NCI-H2227 treated with DMSO at 0.1 percent for 48 hours (cell line): ENCODE data around the gene NAGA.
"Not testable (repeated sequence)": the region's sequence is repeated elsewhere in the genome, so short reads cannot be mapped to it uniquely, and the experiment has no call there.

Source experiments
- DNase-seq: peaks from one replicate; lab custom pipeline; 2025; lab: John Stamatoyannopoulos, UW

NAGA gene

GRCh38 chr22:42074846-42075676 lies 4.4 kb upstream of the NAGA start:
- no peak for DNase-seq

- DNase-seq = no peak
These were observed 3.7 kb upstream of the NAGA start, which contains the start of gene PHETA2 for GRCh38 chr22:42074132-42074811. PHETA2 (plus strand) TSS chr22:42074248; CDS start chr22:42077294, 3,046 bp downstream.

- no peak for DNase-seq
These were observed 3.0 kb upstream of the NAGA start for GRCh38 chr22:42073621-42074041.

GRCh38 chr22:42072606-42073330 lies 2.2 kb upstream of the NAGA start:
- DNase-seq = no peak

- DNase-seq = not testable (repeated sequence)
These were observed 896 bp upstream of the NAGA start for GRCh38 chr22:42071508-42071907.

- no peak for DNase-seq
These were observed 653 bp downstream of the NAGA start for GRCh38 chr22:42069801-42070516.

GRCh38 chr22:42068291-42068690 lies 2.3 kb downstream of the NAGA start:
- DNase-seq = no peak

- DNase-seq = no peak
These were observed 2.9 kb downstream of the NAGA start for GRCh38 chr22:42067671-42068251.

- no peak for DNase-seq
These were observed 3.7 kb downstream of the NAGA start for GRCh38 chr22:42066937-42067336.

- no peak for DNase-seq
These were observed 4.4 kb downstream of the NAGA start for GRCh38 chr22:42066126-42066761.

GRCh38 chr22:42065438-42066125 lies 5.0 kb downstream of the NAGA start:
- no peak for DNase-seq

- no peak for DNase-seq
These were observed 6.0 kb downstream of the NAGA start for GRCh38 chr22:42064629-42065028.

GRCh38 chr22:42062506-42063170 lies 8.0 kb downstream of the NAGA start:
- no peak for DNase-seq

- no peak for DNase-seq
These were observed 9.6 kb downstream of the NAGA start for GRCh38 chr22:42061041-42061440.

- DNase-seq = no peak
These were observed 10.1 kb downstream of the NAGA start for GRCh38 chr22:42060489-42060888.

GRCh38 chr22:42056757-42057511 lies 13.7 kb downstream of the NAGA start:
- DNase-seq = no peak

- DNase-seq = no peak
These were observed 17.8 kb downstream of the NAGA start for GRCh38 chr22:42052765-42053164.

- no peak for DNase-seq
These were observed 19.9 kb downstream of the NAGA start for GRCh38 chr22:42050641-42051180.

GRCh38 chr22:42041784-42042183 lies 28.8 kb downstream of the NAGA start:
- DNase-seq = no peak
